ENCODE data around the gene UFM1.
"Not testable (repeated sequence)": the region's sequence is repeated elsewhere in the genome, so short reads cannot be mapped to it uniquely, and the experiment has no call there.

UFM1 gene

GRCh38 chr13:38349390-38350113, at the start of gene UFM1:
UFM1 (plus strand) TSS chr13:38349851; CDS start chr13:38349920, 69 bp downstream.
- peak; percentile 98 for DNase-seq

- no peak for DNase-seq
Measured at GRCh38 chr13:38301236-38301635, 48.4 kb upstream of the UFM1 start.

- no peak for DNase-seq
Measured at GRCh38 chr13:38303816-38304320, 45.8 kb upstream of the UFM1 start.

- DNase-seq: no peak
Measured at GRCh38 chr13:38308736-38309135, 40.9 kb upstream of the UFM1 start.

GRCh38 chr13:38309397-38309796, 40.3 kb upstream of the UFM1 start:
- no peak for DNase-seq

- not testable (repeated sequence) for DNase-seq
Measured at GRCh38 chr13:38311175-38311574, 38.5 kb upstream of the UFM1 start.

GRCh38 chr13:38316129-38316528, 33.5 kb upstream of the UFM1 start:
- DNase-seq: no peak

GRCh38 chr13:38321654-38322053, 28.0 kb upstream of the UFM1 start:
- DNase-seq: no peak

- DNase-seq: no peak
Measured at GRCh38 chr13:38325426-38325825, 24.2 kb upstream of the UFM1 start.

GRCh38 chr13:38328699-38329098, 21.0 kb upstream of the UFM1 start:
- DNase-seq: no peak

- no peak for DNase-seq
Measured at GRCh38 chr13:38334845-38335244, 14.8 kb upstream of the UFM1 start.

GRCh38 chr13:38338089-38338488, 11.6 kb upstream of the UFM1 start:
- DNase-seq: no peak

GRCh38 chr13:38340624-38341023, 9.0 kb upstream of the UFM1 start:
- DNase-seq: no peak

- DNase-seq: no peak
Measured at GRCh38 chr13:38341149-38341692, 8.4 kb upstream of the UFM1 start.

- no peak for DNase-seq
Measured at GRCh38 chr13:38346764-38347163, 2.9 kb upstream of the UFM1 start.

- no peak for DNase-seq
Measured at GRCh38 chr13:38348861-38349389, 726 bp upstream of the UFM1 start.

GRCh38 chr13:38350114-38350617, 515 bp downstream of the UFM1 start:
- no peak for DNase-seq

GRCh38 chr13:38355595-38356119, 6.0 kb downstream of the UFM1 start:
- no peak for DNase-seq

GRCh38 chr13:38358684-38359083, 9.0 kb downstream of the UFM1 start:
- DNase-seq: no peak

GRCh38 chr13:38361542-38362262, 12.1 kb downstream of the UFM1 start:
- no peak for DNase-seq

- no peak for DNase-seq
Measured at GRCh38 chr13:38363219-38363618, 13.6 kb downstream of the UFM1 start.

GRCh38 chr13:38363746-38364145, 14.1 kb downstream of the UFM1 start:
- DNase-seq: not testable (repeated sequence)

GRCh38 chr13:38365661-38366060, 16.0 kb downstream of the UFM1 start:
- DNase-seq: no peak

Measured in retina (tissue), 1 donor.